ENCODE data around the gene ZMIZ1. TPM values are rescaled to one million over a fixed set of nuclear protein-coding genes. Genes with fewer than 3 reads are reported as not detected.
"Not testable (repeated sequence)": the region's sequence is repeated elsewhere in the genome, so short reads cannot be mapped to it uniquely, and the experiment has no call there.

The ZMIZ1 gene
- total RNA-seq, 1 experiment from 2014 or later: 15.4 TPM

DNA sequence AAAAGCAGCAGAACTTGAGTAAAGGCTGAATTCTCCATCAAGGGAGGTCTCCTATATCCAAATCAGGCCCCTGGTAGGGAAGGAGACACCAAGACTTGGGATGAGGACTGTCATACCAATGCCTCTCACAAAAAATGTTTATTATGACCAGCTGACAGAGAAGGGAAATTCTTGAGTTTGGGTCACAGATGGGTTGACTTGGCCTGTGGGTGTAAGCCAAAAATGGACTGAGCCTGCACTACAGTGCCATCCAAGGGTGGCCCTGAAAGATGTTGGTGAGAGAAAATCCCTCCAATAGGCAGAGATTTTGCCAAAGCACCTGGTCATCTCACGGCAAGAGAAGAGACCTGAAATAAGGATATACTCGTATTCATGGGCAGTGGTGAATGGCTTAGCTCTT is 251.6 kb downstream of the ZMIZ1 start:
- no peak for DNase-seq (ENCODE audit: low read depth)

DNA sequence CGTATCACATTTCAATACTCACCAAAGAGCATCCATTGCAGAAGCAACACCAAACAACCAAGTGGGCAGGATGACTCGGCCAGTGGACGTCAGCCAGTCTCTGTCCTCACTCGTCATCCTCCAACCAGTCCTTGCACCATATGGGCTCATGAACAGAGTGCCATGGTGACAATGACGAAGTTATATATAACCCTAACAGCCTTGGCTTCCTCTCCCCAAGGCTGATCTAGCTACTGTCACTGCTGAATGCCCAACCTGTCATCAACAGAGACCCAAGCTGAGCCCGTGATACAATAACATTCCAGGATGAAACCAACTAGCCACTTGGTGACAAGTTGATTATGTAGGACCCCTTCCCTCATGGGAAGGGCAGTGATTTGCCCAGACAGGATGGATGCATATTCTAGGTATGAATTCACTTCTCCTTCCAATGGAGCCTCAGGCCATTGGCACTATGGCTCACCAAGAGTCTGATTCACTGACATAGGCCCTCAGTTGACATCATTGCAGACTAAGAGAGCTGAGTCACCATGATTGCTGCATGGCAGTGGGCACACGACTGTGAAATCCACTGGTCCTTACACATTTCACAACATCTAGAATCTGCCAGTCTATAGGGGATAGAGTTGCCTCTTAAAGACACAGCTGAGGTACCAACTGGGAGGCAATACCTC is 252.2 kb downstream of the ZMIZ1 start:
- peak; percentile 97 for DNase-seq (ENCODE audit: low read depth)

DNA sequence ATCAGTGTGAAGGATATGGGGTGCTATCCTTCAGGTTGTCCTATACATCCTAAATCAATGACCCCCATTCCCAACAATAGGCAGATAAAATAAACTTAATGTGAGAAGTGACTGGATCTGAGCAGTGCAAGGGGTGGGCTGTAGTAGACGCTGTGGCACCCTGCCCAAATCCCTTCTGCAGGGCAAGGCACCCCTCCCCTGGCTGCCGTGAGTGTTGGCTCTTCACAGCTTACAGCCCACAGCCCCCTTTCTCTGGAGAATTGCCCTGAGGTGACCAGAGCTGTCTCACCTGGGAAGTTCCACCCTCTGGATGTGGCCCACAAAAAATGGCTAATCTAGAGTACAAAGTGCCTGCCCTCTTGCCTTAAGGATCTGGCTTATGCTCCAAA is 252.7 kb downstream of the ZMIZ1 start:
- no peak for DNase-seq (ENCODE audit: low read depth)

DNA sequence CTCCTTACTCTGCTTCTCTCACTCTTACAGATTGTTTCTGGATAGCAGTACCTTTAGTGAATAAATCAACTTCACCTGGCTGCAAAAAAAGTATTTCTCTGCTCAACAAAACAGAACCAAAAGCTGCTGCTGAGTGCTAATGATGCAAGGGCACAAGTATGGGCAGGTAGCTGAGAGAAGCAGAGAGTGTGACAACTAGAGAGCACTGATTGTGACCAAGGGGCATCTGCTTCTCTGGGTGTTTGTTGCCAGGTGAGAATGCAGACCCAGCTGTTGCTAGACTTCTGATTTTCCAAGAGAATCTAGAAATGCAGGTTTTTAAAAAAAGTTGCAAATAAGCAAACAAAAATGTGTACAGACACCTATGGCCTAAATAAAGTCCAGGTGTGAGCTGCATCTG is 253.2 kb downstream of the ZMIZ1 start:
- DNase-seq (ENCODE audit: low read depth): no peak

DNA sequence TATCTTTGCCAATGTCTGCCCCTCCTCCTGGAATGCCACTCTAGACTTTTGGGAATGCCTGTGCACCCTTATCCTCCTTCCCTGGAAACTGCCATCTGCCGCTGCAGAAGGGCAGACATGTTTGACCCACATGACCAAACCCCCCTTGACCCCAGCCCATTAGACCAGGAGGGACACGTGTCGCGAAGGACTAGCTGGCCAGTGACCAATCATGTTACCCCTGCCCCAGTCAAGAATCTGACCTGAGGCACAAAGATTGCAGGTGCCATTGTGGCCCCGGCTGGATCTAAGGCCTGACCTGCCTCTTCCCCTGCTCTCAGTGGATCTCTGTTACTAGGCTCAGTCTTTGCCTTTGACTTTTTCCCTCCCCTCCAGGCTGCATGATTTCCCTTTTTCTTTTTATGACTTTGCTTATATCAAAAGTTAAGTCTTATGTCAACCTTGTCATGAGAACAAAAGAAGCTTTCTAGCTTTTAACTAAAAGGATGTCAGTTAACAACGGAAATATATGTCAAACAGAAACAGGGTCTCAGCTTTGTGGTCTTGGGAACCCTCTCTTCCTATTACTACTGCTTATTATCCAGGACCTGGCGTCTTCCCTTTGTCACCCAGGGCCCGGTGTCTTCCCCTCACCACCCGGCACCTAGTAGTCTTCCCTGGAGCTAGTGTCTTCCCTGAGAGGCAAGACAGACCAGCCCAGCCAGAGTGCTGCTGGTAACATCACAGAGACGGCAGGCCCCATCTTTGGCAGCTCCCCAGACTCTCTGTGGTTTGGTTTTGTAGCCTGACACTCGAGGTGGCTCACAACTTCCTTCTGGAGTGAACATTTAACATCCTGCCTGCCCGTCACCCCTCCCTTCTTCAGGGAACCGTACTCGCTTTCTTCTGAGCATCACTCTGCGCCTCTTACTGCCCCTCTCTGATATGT is 254.1 kb downstream of the ZMIZ1 start:
- peak; percentile 95 for DNase-seq (ENCODE audit: low read depth)

DNA sequence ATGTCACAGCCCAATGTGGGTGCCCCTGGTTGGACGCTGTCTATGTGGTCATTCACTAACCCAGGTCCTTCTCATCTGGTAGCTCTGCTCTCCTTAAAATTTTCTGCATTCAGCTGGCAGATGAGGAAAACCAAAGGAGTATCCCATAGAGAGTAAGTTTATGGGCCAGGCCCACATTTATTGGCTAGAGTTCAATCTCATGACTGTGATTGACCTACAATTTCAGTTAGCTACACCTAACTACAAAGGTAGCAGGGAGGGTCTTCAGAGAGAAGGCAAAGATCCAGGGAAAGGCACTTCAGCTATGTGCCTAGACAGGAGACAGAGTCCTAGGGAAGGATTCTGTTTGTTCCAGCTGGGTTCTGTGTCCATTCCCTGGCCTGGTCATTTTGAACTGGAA is 254.8 kb downstream of the ZMIZ1 start:
- no peak for DNase-seq (ENCODE audit: low read depth)

DNA sequence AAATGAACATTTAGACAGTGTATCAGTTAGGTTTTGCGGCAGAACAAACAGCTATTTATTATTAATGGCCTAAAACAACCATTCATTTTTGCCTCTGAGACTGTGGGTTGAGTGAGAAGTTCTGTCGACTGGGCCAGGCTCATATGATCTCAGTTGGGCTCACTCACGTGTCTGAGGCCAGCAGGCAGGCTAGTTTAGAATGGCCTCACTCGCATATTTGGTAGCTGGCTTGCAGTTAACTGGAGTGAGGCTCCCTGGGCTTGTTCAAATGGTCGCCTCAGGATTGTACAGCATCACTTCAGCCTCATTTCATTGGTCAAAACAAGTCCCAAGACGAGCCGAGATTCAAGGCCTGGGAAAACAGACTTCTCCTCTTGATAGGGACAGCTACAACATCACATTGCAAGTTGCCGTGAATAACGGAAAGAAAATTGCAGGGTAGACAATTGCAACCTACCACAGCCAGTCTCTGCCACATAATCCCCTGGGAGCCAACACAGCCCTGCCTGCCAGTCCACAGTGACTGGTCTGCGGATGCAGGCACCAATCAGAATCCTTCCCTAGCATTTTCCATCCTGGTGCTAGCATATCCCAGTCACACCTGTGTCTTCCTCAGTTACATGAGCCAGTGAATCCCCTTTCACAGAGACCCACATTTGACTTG is 255.4 kb downstream of the ZMIZ1 start:
- DNase-seq (ENCODE audit: low read depth): no peak

DNA sequence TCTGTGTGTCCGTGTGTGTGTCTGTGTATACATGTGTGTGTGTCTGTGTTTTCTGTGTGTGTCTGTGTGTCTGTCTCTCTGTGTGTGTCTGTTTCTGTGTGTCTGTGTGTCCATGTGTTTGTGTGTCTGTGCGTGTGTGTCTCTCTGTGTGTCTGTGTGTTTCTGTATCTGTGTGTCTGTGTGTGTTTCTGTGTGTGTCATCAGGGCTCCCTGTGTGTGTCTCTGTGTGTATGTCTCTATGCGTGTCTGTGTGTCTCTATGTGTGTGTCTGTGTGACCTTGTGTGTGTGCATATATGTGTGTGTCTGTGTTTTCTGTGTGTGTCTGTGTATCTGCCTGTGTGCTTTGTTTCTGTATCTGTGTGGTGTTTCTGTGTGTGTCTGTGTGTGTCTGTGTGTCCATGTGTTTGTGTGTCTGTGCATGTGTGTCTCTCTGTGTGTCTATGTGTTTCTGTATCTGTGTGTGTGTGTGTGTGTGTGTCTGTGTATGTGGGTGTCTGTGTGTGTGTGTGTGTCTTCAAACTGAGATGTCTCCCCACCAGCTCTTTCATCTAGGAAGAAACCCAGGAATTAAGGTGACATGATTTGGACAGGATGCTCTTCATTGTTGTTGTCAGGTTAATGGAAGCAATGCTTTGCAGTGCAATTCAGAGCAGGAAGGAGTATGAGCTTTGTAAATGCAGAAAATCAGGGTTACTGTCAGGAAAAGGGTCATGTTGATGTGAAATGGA is 257.8 kb downstream of the ZMIZ1 start:
- no peak for DNase-seq (ENCODE audit: low read depth)

DNA sequence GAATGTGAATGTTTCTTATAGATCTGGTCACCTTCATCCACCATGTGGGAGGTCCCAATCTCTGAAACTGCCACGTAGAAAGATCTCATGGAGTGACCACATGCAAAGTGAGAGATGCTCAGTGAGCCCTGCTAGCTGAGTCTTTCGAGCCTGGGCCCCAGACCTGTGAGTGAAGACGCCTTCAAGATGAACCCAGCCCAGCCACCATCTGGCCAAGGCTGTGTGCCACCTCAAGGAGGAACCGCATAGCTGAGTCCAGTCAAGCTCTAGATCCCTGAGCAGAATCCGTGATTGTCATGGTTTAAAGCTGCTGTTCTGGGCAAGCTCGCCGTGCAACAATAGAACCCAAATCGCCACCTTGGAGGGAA is 258.3 kb downstream of the ZMIZ1 start:
- DNase-seq (ENCODE audit: low read depth): no peak

DNA sequence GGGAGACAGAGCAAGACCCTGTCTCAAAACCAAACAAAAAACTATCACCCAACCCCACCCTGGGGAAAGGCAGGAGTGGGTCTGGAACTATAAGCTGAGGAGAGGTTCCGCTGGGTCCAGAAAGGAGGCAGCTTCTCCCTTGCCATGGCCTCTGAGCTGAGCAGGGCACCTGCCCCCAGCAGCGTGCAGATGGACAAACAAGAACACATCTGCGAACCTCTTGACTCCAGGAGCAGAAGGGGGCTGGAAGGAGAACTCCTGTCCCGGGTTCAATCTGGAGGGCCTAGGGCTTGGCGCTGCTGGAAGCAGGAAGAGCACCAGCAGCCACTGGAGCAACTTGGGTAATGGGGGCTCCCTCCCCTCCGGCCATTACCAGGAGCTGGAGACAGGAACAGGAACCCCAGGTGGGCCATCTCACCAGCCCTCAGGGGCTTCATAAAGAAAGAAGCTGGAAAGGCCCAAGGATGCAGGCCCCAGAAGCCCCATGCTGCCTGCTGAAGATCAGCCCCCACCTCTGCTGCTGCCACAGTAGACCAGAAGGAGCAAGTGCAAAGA is 259.5 kb downstream of the ZMIZ1 start:
- no peak for DNase-seq (ENCODE audit: low read depth)

DNA sequence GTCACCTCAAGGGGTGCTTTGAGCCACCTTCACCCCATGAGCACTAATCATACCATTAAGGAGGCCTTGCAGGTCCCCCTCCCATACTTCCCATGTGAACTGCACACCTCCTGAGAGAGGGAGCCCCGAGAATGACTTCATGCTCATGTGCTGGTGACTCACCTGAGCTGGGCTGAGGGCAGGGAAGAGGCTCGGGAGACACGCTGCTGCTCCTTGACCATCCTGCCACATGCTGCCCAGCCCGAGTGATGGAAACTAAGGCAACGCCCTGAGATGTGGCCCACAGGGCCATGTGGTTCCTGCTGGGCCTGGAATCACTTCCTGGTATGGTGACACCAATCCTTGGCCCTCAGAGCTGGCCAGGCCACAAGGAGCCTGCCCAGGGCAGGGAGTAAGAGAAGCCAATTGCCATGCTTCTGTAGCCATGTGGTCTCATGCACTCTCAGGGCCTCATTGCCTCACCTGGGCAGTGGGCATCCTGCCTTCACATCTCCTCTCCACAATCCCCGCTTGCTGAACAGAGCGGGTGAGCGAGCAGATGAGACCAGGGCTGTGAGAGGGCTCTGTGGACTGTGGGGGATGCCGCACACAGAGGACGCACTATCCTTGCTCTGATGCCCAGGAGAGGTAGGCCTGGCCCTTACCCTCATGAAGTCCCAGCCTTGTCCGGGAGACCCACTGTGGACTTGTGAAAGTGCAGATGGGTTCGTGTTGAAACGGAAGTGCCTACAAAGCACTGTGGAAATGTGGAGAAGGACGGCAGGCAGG is 260.2 kb downstream of the ZMIZ1 start:
- DNase-seq (ENCODE audit: low read depth): no peak

DNA sequence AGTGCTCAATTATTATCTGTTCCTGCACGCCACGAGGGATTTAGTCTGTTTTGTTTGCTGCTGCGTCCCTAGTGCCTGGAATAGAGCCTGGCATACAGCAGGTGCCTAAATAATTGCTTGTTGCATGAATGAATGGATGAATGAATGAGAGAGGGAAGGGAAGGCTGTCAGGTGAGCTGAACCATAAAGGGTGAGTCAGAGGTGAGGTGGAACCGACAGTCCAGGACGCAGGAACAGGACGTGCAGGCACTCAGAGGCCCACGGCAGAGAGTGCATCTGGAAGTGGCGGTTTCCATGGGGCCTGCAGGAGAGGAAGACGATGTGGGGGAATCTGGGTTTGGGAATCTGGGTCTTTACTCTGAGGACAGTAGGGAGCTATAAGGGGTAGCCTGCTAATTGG is 260.8 kb downstream of the ZMIZ1 start:
- DNase-seq (ENCODE audit: low read depth): no peak

DNA sequence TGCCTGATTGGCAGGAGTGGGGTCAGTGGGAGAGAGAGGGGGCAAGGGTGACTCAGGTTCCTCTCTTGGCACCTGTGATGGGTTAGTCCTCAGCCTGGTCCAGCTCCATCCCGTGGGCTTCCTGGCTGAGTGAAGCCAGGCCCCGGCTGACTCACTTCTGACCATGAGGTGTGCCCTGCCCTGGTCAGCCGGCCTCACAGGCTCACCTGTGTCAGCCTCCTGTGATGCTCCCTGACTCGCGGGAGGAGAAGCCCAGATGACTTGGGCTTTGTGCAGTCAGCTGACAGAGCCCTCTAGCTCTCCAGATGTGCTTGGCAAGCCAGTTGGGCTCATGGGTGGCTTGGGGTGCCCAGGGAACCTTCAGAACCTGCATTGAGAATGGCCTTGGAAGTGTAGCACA is 262.5 kb downstream of the ZMIZ1 start:
- DNase-seq (ENCODE audit: low read depth): no peak

DNA sequence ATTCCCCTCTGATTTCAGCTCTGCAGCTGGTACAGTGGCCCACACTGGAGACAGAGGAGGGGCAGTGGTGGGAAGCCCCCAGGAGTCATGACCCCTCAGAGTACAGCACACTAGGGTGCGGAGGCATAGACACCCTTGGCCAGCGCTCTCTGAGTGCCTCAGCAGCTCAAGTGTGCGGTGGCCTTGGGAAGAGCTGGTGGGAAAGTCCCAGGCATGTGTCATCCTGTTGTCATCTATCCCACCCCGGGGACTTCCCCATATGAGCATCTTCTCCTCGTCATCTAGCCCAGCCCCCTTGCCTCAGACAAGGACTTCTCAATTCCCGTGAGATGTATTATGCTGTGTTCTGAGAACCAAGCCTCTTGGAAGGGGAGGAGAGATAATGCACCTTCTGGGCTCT is 262.9 kb downstream of the ZMIZ1 start:
- DNase-seq (ENCODE audit: low read depth): peak; percentile 94

DNA sequence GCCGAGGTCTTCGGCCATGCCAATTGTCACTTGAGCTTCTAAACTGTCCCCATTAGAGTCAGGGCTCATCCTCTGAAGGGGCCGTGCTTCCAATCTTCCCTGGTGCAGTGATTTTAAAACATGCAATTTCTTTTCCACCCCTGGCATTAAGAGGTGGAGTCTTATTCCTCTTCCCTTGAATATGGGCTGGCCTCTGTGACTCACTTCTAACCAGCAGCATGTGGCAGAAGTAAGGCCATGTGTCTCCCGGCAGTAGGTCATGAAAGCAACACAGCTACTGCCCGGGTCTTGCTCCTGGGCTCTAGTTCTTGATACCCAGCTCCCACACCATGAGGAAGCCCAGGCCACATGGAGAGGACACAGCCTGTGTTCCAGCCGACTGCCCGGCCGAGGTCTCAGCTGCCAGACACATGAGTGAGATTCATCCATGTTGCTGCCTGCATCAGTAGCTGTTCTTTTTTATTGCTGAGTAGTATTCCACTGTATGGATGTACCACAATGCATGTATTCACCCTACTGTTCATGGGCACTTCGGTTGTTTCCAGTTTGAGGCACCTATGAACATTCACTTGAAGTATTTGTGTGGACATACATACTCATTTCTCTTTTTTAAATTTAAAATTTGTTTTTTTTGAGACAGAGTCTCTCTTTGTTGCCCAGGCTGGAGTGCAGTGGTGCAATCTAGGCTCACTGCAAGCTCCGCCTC is 264.0 kb downstream of the ZMIZ1 start:
- DNase-seq (ENCODE audit: low read depth): not testable (repeated sequence)

DNA sequence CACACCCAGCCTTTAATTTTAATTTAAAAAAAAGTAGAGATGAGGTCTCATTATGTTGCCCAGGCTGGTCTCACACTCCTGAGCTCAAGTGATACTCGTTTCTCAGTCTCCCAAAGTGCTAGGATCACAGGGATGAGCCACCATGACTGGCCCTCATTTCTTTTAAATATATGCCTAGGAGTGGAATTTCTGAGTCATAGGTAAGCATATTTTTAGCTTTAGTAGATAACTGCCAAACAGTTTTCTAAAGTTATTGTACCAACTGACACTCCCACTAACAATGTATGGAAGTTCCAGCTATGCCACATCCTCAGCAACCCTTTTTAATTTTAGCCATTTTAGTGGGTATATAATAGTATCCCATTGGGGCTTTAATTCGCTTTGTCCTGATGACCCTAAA is 264.7 kb downstream of the ZMIZ1 start:
- peak; percentile 76 for DNase-seq (ENCODE audit: low read depth)

DNA sequence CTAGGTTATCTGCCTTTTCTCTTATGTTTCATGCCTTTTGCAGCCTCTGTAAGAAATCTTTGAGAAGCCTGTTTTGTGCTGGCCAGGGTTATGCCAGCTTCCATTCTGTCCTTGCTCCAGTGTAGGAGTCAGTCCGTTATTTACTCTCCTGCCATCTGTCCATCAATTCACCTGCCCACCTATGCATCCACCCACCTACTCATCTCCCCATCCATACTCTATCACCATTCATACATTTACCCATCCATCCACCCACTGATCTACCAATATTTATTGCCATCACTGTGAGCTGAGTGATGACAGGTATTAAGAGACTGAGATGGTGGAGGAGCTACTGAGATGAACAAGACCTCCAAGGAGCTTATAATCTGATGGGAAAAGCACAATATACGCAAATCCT is 265.8 kb downstream of the ZMIZ1 start:
- no peak for DNase-seq (ENCODE audit: low read depth)

DNA sequence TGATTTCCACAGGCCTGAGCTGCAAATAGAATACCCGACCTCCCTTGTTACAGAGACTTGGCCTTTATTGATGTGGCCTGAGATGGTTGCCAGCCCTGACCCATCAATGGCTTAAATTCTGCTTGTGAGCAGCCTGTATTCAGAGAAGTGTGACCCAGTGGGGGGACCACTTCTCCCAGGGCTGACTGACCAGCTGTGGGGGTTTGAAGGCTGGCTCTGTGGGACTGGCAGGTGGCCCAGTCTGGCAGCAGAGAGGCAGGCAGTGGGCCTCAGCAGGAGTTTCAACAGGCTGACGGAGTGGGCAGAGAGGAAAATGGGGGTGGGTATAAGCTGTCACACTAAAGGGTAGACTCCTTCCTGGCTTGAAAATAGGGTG is 266.3 kb downstream of the ZMIZ1 start:
- DNase-seq (ENCODE audit: low read depth): no peak

DNA sequence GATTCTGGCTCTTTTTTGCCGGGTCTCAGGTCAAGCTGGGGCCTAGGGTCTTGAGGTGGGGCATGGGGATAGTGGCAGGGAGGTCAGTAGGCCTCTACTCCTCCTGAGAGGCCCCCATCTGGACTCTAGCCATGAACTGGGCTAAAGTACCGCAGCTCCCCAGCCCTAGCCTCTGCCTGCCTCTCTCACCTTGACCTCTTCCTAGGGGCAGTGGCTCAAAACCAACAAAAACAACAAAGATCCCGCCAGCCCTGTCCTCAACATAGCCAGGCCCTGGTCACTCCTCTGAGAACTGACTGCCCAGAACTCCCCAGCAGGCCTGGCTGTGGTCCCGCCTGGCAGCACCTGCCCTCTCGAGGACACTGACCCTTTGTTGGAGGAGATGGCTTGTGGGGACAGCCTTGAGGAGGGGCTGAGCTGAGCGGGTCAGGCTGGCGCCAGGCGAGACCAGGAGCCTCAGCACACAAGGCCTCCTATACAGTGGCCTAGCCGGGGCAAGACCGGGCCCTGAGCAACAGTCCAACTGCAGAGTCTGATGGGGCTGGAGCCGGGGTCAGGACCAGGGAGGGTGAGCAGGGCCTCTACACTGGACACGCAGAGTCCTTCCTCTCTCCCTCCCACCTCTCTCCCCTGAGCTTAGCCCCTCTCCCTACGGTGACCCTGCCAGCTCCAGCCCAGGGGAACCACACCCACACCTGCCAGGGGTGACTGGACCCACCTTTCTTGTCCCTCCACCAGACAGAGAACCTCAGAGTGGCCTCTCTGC is 266.9 kb downstream of the ZMIZ1 start:
- no peak for DNase-seq (ENCODE audit: low read depth)

DNA sequence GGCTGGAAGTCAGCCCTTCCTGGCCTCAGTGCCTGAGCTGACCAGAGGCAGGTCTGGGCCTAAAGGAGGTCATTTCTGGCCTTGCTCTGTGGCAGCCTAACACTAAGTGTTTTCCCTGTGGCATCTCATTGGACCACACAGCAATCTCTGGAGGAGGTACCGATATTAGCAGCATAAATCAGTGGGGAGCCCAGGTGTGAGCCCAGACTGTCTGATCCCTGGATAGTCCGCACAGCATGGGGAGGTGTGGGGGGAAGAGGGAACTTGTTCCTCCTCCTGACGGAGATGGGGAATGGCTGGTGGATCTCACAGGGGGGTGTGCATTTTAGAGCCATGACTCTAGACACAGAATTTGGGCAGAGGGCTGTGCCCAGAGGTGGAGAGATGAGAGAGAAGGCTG is 267.5 kb downstream of the ZMIZ1 start:
- DNase-seq (ENCODE audit: low read depth): no peak

Data from RPMI7951 (cell line).